ENCODE results near the gene ZBTB17.

ZBTB17 gene

DNA sequence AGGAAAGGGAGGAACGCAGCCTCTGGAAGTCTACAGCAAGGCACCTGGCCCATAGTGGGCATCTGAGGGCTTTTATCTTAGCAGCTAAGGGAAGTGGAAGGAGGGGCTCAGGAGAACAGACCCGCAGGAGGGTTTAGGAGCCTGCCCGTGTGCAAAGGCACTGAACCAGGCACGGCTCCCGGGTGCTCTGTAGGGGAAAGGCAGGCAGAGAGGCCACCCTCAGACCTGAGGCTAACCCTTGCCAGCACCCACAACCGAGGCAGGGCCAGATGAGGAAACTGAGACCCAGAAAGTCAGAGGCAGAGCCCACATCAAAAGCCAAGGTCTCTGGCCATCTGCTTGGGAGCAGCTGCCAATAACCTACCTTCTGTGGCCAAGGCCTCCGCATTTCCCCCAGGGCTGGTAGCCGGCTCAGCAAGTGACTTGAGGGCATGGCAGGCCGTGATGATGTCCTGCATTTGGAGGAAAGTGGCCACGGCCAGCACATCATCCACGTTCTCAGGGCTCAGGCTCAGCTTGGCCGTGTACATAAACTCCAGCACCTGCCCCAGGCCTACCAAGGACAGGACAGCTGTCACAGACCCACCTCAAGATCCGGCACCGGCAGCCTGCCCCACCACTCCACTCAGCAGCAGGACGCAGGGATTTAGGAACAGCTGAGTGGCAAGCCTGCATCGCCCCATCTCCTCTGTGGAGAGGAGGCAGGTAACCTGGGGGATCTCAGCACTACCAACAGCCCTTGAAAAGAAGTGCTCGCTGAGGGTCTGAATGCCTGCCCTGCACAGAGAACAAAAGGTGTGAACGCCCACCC lies 29.1 kb downstream of the ZBTB17 start:
- no peak overlapping the region for H3K27ac ChIP-seq (ENCODE audit: low read length)
- ATAC-seq (ENCODE audit: insufficient read depth, low read depth) = no peak
- peaks cover 93% of the 10 kb centered on the region for H4K20me1 ChIP-seq (ENCODE audit: insufficient read depth, low read length)
- no peak overlapping the region for H3K4me3 ChIP-seq (ENCODE audit: low read depth in 1 of 2, low read length in 2 of 2)
- no peaks in the 10 kb centered on the region for H3K4me1 ChIP-seq (ENCODE audit: insufficient read depth, low read length)
- peaks cover 47% of the 10 kb centered on the region for H3K79me2 ChIP-seq (ENCODE audit: insufficient read depth, low read length)
- no peaks in the 10 kb centered on the region for H3K9me3 ChIP-seq (ENCODE audit: insufficient read depth, low read length, severe bottlenecking)
- TF ChIP-seq, protein P1, sequence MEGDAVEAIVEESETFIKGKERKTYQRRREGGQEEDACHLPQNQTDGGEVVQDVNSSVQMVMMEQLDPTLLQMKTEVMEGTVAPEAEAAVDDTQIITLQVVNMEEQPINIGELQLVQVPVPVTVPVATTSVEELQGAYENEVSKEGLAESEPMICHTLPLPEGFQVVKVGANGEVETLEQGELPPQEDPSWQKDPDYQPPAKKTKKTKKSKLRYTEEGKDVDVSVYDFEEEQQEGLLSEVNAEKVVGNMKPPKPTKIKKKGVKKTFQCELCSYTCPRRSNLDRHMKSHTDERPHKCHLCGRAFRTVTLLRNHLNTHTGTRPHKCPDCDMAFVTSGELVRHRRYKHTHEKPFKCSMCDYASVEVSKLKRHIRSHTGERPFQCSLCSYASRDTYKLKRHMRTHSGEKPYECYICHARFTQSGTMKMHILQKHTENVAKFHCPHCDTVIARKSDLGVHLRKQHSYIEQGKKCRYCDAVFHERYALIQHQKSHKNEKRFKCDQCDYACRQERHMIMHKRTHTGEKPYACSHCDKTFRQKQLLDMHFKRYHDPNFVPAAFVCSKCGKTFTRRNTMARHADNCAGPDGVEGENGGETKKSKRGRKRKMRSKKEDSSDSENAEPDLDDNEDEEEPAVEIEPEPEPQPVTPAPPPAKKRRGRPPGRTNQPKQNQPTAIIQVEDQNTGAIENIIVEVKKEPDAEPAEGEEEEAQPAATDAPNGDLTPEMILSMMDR (IDR thresholded peaks at IDR 0.05; ENCODE audit: borderline replicate concordance, extremely low read depth, low read length, poor library complexity, severe bottlenecking) = no peak
- TF ChIP-seq EZH2 (IDR thresholded peaks at IDR 0.05; ENCODE audit: borderline replicate concordance, low read depth, low read length, severe bottlenecking) = no peak
- no peak for DNase-seq
- H3K36me3 ChIP-seq (ENCODE audit: insufficient read depth, low read length) = peaks cover 82% of the 10 kb centered on the region
- no peak overlapping the region for H3K4me2 ChIP-seq (ENCODE audit: insufficient read depth, low read length)
- no peaks in the 10 kb centered on the region for H3K27me3 ChIP-seq (ENCODE audit: insufficient read depth, low read length, poor library complexity)
- no peak overlapping the region for H2AFZ ChIP-seq (ENCODE audit: low read depth, low read length)
- H3K9ac ChIP-seq (ENCODE audit: low read depth, low read length) = no peak overlapping the region

DNA sequence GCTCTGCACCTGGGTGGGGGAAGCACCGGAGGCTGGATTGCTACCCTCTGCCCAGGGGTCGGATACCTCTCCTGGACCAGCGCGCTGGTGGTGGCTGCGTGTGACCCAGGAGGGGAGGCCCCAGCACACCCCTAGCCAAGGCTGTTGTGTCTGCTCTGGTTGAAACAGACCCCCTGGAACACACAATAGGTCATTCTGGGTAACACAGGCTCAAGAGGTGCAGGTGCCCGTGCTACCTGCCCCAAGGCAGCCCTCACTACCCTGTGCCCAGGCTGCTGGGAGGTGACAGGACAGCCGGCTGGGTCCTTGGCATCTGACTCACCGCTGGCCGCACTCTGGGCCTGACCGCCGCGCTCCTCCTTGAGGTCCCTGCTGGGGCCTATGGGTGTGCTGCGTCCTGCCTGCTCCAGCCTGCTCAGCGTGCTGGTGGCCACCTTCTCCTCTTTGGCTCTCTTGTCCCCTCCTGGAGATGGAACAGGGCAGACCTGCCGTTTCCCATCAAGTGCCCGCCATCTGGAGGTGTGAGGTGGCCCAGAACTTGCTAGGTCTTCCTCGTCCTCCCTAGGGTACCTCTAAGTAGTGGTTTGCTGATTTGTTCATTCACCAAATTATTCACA lies 30.0 kb downstream of the ZBTB17 start:
- Histone ChIP-seq H3K36me3 (ENCODE audit: insufficient read depth, low read length) (peaks cover 90% of the 10 kb centered on the region), H3K27ac (ENCODE audit: low read length) (no peak overlapping the region), H3K9me3 (ENCODE audit: insufficient read depth, low read length, severe bottlenecking) (no peaks in the 10 kb centered on the region), H3K4me2 (ENCODE audit: insufficient read depth, low read length) (no peak overlapping the region), H3K9ac (ENCODE audit: low read depth, low read length) (no peak overlapping the region), H3K4me3 (ENCODE audit: low read depth in 1 of 2, low read length in 2 of 2) (no peak overlapping the region), H4K20me1 (ENCODE audit: insufficient read depth, low read length) (peaks cover 95% of the 10 kb centered on the region), H3K79me2 (ENCODE audit: insufficient read depth, low read length) (peaks cover 41% of the 10 kb centered on the region), H2AFZ (ENCODE audit: low read depth, low read length) (no peak overlapping the region), H3K4me1 (ENCODE audit: insufficient read depth, low read length) (no peaks in the 10 kb centered on the region), H3K27me3 (ENCODE audit: insufficient read depth, low read length, poor library complexity) (no peaks in the 10 kb centered on the region)
- ATAC-seq (ENCODE audit: insufficient read depth, low read depth) (no peak), DNase-seq (no peak)
- TF ChIP-seq, protein P1 (IDR thresholded peaks at IDR 0.05; ENCODE audit: borderline replicate concordance, extremely low read depth, low read length, poor library complexity, severe bottlenecking) = no peak
- no peak for TF ChIP-seq EZH2 (IDR thresholded peaks at IDR 0.05; ENCODE audit: borderline replicate concordance, low read depth, low read length, severe bottlenecking)

DNA sequence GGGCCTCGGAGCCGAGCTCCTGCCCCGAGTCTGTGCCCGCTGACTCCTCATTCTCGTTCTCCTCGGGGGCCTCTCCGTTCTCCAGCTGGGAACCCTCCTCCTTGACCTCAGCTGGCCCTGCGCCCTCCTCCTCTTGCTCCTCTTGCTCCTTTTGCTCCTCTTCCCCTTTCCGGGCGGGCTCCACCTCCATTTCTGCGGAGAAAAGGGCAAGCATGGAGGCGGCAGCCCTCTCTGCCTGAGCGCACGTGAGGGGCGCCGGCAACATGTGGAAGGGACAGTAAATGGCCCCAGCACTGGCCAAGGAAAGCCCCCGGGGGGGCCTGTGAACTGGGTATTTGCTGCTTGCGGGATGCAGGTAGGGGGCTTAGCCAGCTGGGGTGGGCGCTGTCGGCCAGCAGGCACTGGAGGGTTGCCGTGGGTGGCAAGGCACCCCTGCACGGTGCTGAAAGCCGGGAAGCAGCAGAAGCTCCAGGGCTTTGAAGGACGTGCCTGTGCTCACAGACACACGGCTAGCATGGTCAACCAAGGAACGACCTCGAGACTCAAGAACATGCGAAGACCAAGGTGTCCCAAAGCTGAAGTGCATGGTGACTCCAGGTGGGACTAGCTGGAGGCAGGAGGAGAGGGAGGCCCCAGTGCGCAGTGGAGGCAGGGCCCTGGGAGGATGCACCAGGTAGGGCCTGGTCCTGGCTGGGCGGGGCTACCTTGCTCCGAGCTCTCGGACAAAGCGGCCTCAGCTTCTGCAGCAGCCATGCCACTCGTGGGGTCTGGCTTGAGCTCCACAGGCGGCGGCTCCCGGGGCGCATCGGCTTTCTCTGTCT lies 30.7 kb downstream of the ZBTB17 start:
- Histone ChIP-seq H3K4me2 (ENCODE audit: insufficient read depth, low read length) (no peak overlapping the region), H3K27me3 (ENCODE audit: insufficient read depth, low read length, poor library complexity) (no peaks in the 10 kb centered on the region), H3K27ac (ENCODE audit: low read length) (no peak overlapping the region), H3K9ac (ENCODE audit: low read depth, low read length) (no peak overlapping the region), H3K79me2 (ENCODE audit: insufficient read depth, low read length) (peaks cover 33% of the 10 kb centered on the region), H3K4me1 (ENCODE audit: insufficient read depth, low read length) (no peaks in the 10 kb centered on the region), H3K9me3 (ENCODE audit: insufficient read depth, low read length, severe bottlenecking) (no peaks in the 10 kb centered on the region), H3K4me3 (ENCODE audit: low read depth in 1 of 2, low read length in 2 of 2) (no peak overlapping the region), H2AFZ (ENCODE audit: low read depth, low read length) (no peak overlapping the region), H4K20me1 (ENCODE audit: insufficient read depth, low read length) (peaks cover 91% of the 10 kb centered on the region), H3K36me3 (ENCODE audit: insufficient read depth, low read length) (peaks cover 95% of the 10 kb centered on the region)
- ATAC-seq (ENCODE audit: insufficient read depth, low read depth) (no peak), DNase-seq (peak; percentile 5)
- TF ChIP-seq, protein P1 (IDR thresholded peaks at IDR 0.05; ENCODE audit: borderline replicate concordance, extremely low read depth, low read length, poor library complexity, severe bottlenecking) = no peak
- no peak for TF ChIP-seq EZH2 (IDR thresholded peaks at IDR 0.05; ENCODE audit: borderline replicate concordance, low read depth, low read length, severe bottlenecking)
